ENCODE results near the gene TBL1Y.

TBL1Y gene

GRCh38 chrY:7085606-7086005 lies 175.1 kb downstream of the TBL1Y start:
- H3K4me1 ChIP-seq (ENCODE audit: low read length), result peaks cover 5% of the 10 kb centered on the region
- H3K27ac ChIP-seq (ENCODE audit: low read length), result no peak overlapping the region
- H4K20me1 ChIP-seq (ENCODE audit: insufficient read depth, low read length), result no peaks in the 10 kb centered on the region
- H3K79me2 ChIP-seq (ENCODE audit: low read length), result no peaks in the 10 kb centered on the region
- no peaks in the 10 kb centered on the region for H3K9me3 ChIP-seq (ENCODE audit: insufficient read depth, low read length)
- H3K9ac ChIP-seq (ENCODE audit: low read length), result no peak overlapping the region
- 0 out of 2 replicates have a peak, but pooled peaks cover 4% of the 10 kb centered on the region for H3K27me3 ChIP-seq (ENCODE audit: low read depth, low read length)
- H3K36me3 ChIP-seq (replicated peaks; ENCODE audit: low read depth, low read length), result no peaks in the 10 kb centered on the region
- TF ChIP-seq EZH2phosphoT487 (IDR thresholded peaks at IDR 0.05; ENCODE audit: low read depth), result no peak
- peak; percentile 74 for TF ChIP-seq CTCF (IDR thresholded peaks at IDR 0.05; ENCODE audit: low read depth, low read length)
- no peak overlapping the region for H3K4me3 ChIP-seq (ENCODE audit: low read length)
- peak overlapping the region; percentile 55 for H3K4me2 ChIP-seq (ENCODE audit: low read length)
- no peak overlapping the region for H2AFZ ChIP-seq (ENCODE audit: low read depth, low read length)

- TF ChIP-seq CTCF (IDR thresholded peaks at IDR 0.05; ENCODE audit: low read depth, low read length) (peak; percentile 32), EZH2phosphoT487 (IDR thresholded peaks at IDR 0.05; ENCODE audit: low read depth) (no peak)
These were observed 182.3 kb downstream of the TBL1Y start for GRCh38 chrY:7092836-7093235.

GRCh38 chrY:7094365-7094764 lies 183.9 kb downstream of the TBL1Y start:
- Histone ChIP-seq H4K20me1 (ENCODE audit: insufficient read depth, low read length) (no peaks in the 10 kb centered on the region), H2AFZ (ENCODE audit: low read depth, low read length) (no peak overlapping the region), H3K4me2 (ENCODE audit: low read length) (no peak overlapping the region), H3K36me3 (replicated peaks; ENCODE audit: low read depth, low read length) (no peaks in the 10 kb centered on the region), H3K27me3 (ENCODE audit: low read depth, low read length) (no peaks in the 10 kb centered on the region), H3K79me2 (ENCODE audit: low read length) (no peaks in the 10 kb centered on the region), H3K4me3 (ENCODE audit: low read length) (no peak overlapping the region), H3K9ac (ENCODE audit: low read length) (no peak overlapping the region), H3K9me3 (ENCODE audit: insufficient read depth, low read length) (no peaks in the 10 kb centered on the region), H3K27ac (ENCODE audit: low read length) (no peak overlapping the region), H3K4me1 (ENCODE audit: low read length) (no peaks in the 10 kb centered on the region)
- no peak for TF ChIP-seq CTCF (IDR thresholded peaks at IDR 0.05; ENCODE audit: low read depth, low read length)
- no peak for TF ChIP-seq EZH2phosphoT487 (IDR thresholded peaks at IDR 0.05; ENCODE audit: low read depth)

More at GRCh38 chrY:7092836-7093235, 182.3 kb downstream of the TBL1Y start:
- Histone ChIP-seq H3K79me2 (ENCODE audit: low read length) (no peaks in the 10 kb centered on the region), H3K9me3 (ENCODE audit: insufficient read depth, low read length) (no peaks in the 10 kb centered on the region), H3K27ac (ENCODE audit: low read length) (no peak overlapping the region), H4K20me1 (ENCODE audit: insufficient read depth, low read length) (no peaks in the 10 kb centered on the region), H3K4me1 (ENCODE audit: low read length) (no peaks in the 10 kb centered on the region), H3K4me3 (ENCODE audit: low read length) (no peak overlapping the region), H3K36me3 (replicated peaks; ENCODE audit: low read depth, low read length) (no peaks in the 10 kb centered on the region), H2AFZ (ENCODE audit: low read depth, low read length) (no peak overlapping the region), H3K27me3 (ENCODE audit: low read depth, low read length) (no peaks in the 10 kb centered on the region), H3K4me2 (ENCODE audit: low read length) (no peak overlapping the region), H3K9ac (ENCODE audit: low read length) (no peak overlapping the region)

- H3K36me3 ChIP-seq (replicated peaks; ENCODE audit: low read depth, low read length), result no peaks in the 10 kb centered on the region
- H3K9me3 ChIP-seq (ENCODE audit: insufficient read depth, low read length), result no peaks in the 10 kb centered on the region
- no peak overlapping the region for H2AFZ ChIP-seq (ENCODE audit: low read depth, low read length)
- no peaks in the 10 kb centered on the region for H4K20me1 ChIP-seq (ENCODE audit: insufficient read depth, low read length)
- no peak overlapping the region for H3K4me3 ChIP-seq (ENCODE audit: low read length)
- H3K27me3 ChIP-seq (ENCODE audit: low read depth, low read length), result no peaks in the 10 kb centered on the region
- no peak overlapping the region for H3K27ac ChIP-seq (ENCODE audit: low read length)
- no peaks in the 10 kb centered on the region for H3K4me1 ChIP-seq (ENCODE audit: low read length)
- H3K9ac ChIP-seq (ENCODE audit: low read length), result no peak overlapping the region
- no peak for TF ChIP-seq CTCF (IDR thresholded peaks at IDR 0.05; ENCODE audit: low read depth, low read length)
- H3K4me2 ChIP-seq (ENCODE audit: low read length), result no peak overlapping the region
- no peaks in the 10 kb centered on the region for H3K79me2 ChIP-seq (ENCODE audit: low read length)
These were observed 186.5 kb downstream of the TBL1Y start for GRCh38 chrY:7097021-7097420.

Data from OCI-LY3 (cell line).